ENCODE results near the gene FZD7.

Gene FZD7

DNA sequence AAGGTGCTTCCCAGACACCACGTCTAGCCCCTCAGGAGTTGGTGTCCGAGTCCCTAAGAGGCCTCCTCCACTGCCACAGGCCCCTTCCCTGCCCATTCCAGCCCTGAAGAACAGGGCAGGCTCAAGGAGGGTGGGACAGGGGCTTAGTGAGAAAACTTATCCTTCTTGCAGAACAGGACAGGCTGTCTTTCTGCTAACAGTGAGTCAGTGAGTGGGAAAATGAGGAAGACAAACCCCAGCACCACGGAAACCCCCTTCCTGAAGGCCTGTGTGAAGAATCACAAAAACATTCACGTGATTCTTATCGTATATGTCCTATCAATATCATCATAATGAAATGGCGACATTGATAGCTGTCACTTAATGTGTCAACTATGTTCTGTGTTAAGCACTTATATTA is 9.8 kb downstream of the FZD7 start:
- TF ChIP-seq, protein P1, sequence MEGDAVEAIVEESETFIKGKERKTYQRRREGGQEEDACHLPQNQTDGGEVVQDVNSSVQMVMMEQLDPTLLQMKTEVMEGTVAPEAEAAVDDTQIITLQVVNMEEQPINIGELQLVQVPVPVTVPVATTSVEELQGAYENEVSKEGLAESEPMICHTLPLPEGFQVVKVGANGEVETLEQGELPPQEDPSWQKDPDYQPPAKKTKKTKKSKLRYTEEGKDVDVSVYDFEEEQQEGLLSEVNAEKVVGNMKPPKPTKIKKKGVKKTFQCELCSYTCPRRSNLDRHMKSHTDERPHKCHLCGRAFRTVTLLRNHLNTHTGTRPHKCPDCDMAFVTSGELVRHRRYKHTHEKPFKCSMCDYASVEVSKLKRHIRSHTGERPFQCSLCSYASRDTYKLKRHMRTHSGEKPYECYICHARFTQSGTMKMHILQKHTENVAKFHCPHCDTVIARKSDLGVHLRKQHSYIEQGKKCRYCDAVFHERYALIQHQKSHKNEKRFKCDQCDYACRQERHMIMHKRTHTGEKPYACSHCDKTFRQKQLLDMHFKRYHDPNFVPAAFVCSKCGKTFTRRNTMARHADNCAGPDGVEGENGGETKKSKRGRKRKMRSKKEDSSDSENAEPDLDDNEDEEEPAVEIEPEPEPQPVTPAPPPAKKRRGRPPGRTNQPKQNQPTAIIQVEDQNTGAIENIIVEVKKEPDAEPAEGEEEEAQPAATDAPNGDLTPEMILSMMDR (IDR thresholded peaks at IDR 0.05; ENCODE audit: borderline replicate concordance, insufficient read depth, low read depth, low read length) = no peak
- no peak overlapping the region for H3K4me3 ChIP-seq (ENCODE audit: low read depth, low read length)

GRCh38 chr2:202044777-202045176 is 11.1 kb downstream of the FZD7 start:
- TF ChIP-seq, protein P1 (IDR thresholded peaks at IDR 0.05; ENCODE audit: borderline replicate concordance, insufficient read depth, low read depth, low read length) = no peak
- H3K4me3 ChIP-seq (ENCODE audit: low read depth, low read length) = no peak overlapping the region

DNA sequence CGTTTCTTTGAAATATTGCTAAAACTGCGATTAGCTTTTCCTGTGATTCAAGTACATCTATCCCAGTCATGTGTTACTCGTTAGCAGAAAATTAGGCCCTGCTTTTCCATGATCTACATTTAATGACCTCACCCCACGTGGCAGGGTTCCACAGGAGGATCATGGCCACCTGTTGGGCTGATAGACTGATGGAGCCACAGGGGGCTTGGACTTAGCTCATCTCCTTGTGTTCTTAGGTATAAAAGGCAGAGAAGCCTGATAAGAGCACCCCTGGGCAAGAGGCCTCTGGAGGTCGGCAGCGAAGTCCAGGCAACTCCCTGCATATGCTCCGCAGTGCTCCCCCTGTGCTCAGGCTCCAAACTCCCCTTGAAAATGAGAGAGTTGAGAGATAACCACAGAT is 12.9 kb downstream of the FZD7 start:
- no peak overlapping the region for H3K4me3 ChIP-seq (ENCODE audit: low read depth, low read length)
- TF ChIP-seq, protein P1 (IDR thresholded peaks at IDR 0.05; ENCODE audit: borderline replicate concordance, insufficient read depth, low read depth, low read length) = no peak

DNA sequence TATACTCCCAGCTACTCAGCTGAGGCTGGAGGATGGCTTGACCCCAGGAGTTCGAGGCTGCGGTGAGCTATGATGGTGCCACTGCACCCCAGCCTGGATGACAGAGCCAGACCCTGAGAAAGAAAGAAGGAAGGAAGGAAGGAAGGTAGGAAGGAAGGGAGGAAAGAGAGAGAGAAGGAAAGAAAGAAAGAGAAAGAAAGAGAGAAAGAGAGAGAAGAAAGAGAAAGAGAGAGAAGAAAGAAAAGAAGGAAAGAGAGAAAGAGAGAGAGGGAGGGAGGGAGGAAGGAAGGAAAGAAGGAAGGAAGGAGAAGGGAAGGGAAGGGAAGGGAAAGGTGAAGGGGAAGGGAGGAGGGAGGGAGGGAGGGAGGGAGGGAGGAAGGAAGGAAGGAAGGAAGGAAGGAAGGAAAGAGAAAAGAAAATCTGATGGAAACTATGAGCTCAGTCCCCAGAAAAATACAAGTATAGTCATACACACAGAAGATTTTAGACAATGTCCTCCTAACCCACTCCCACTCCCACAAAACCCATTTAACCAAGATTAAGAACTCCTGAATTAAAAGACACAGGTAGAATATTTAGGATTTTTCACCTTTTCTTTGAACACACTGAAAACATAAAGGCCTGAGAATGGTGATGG is 15.6 kb downstream of the FZD7 start:
- no peak overlapping the region for H3K4me3 ChIP-seq (ENCODE audit: low read depth, low read length)
- TF ChIP-seq, protein P1 (IDR thresholded peaks at IDR 0.05; ENCODE audit: borderline replicate concordance, insufficient read depth, low read depth, low read length) = no peak

DNA sequence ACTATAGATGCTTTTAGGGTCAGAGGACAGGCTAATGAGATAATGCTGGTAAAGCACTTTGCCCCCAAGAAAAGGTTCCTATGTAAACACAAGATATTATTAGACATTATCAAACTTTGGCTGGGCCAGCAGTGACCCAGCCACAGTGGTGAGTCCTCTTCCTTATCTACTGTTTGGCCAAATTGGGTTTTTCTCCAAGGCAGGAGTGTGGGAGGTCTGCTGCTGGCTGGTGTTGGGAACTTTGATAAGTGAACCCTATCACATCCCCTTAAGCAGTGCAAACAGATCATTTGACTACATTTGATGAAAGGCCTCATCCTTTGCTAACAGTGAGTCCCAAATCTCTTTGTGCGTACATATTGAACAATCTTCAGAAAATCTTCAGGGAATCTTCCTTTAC is 16.2 kb downstream of the FZD7 start:
- no peak overlapping the region for H3K4me3 ChIP-seq (ENCODE audit: low read depth, low read length)
- TF ChIP-seq, protein P1 (IDR thresholded peaks at IDR 0.05; ENCODE audit: borderline replicate concordance, insufficient read depth, low read depth, low read length) = no peak

GRCh38 chr2:202050652-202051051 is 17.0 kb downstream of the FZD7 start:
- H3K4me3 ChIP-seq (ENCODE audit: low read depth, low read length) = no peak overlapping the region
- TF ChIP-seq, protein P1 (IDR thresholded peaks at IDR 0.05; ENCODE audit: borderline replicate concordance, insufficient read depth, low read depth, low read length) = no peak

- TF ChIP-seq, protein P1 (IDR thresholded peaks at IDR 0.05; ENCODE audit: borderline replicate concordance, insufficient read depth, low read depth, low read length) = no peak
- H3K4me3 ChIP-seq (ENCODE audit: low read depth, low read length) = no peak overlapping the region
These were observed 18.0 kb downstream of the FZD7 start for GRCh38 chr2:202051499-202052161.

All from GM12875 (cell line).